Subcutaneous adipose tissue (tissue), 4 donors: ENCODE data around the gene POU6F2. TPM values are rescaled to one million over a fixed set of nuclear protein-coding genes. Genes with fewer than 3 reads are reported as not detected.

ENCODE experiments used
- total RNA-seq, 4 donors: library from RNA; depleted of rRNA; stranded (reverse); fragments of >200 nt; gene quantifications; one replicate each; pipeline ENCODE4 v1.1.0, GENCODE V29; 2016
- TF ChIP-seq, protein P1 (sequence below): fragments of 450-650 bp; IDR thresholded peaks from one replicate; pipeline ENCODE4 v1.5.1; 2016; ENCODE audit warnings: low read depth, mild to moderate bottlenecking, control low read depth, antibody characterized with exemption, moderate library complexity

The POU6F2 gene
- total RNA-seq, 4 donors from 2014 or later = not detected

DNA sequence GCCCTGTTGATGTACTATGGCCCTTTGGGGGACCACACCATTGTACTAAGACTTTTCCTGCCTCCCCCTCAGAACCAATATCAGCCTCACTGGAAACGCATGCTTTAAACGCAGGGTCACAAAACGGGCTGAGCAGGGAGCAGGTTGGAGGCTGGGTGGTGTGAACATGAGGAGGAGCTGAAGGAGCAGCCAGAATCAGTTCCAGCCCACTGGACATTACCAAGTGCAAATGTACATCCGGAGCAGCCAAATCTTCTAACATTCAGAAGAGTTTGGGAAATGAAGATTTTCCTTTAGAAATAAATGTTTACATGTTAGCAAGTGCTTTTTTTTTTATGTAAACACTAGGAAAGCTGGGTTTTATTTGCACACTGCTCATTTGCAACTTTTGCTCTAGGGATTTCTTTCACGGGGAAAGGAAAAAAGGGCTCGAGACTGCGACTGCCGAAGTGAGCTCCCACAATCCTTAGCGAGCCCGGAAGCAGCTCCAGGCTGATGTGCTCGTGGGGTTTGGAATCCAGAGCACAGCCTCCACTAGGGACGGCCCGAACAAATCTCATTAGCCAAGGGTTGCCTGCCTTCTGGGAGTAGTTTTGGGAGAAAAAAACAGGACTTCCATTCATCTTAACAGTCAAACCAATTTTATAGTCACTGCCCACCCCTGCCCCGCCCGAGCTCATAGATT is 480.5 kb downstream of the POU6F2 start:
- TF ChIP-seq, protein P1, sequence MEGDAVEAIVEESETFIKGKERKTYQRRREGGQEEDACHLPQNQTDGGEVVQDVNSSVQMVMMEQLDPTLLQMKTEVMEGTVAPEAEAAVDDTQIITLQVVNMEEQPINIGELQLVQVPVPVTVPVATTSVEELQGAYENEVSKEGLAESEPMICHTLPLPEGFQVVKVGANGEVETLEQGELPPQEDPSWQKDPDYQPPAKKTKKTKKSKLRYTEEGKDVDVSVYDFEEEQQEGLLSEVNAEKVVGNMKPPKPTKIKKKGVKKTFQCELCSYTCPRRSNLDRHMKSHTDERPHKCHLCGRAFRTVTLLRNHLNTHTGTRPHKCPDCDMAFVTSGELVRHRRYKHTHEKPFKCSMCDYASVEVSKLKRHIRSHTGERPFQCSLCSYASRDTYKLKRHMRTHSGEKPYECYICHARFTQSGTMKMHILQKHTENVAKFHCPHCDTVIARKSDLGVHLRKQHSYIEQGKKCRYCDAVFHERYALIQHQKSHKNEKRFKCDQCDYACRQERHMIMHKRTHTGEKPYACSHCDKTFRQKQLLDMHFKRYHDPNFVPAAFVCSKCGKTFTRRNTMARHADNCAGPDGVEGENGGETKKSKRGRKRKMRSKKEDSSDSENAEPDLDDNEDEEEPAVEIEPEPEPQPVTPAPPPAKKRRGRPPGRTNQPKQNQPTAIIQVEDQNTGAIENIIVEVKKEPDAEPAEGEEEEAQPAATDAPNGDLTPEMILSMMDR = no peak

- TF ChIP-seq, protein P1 = no peak
Measured at GRCh38 chr7:39459636-39460035, 481.9 kb downstream of the POU6F2 start.

DNA sequence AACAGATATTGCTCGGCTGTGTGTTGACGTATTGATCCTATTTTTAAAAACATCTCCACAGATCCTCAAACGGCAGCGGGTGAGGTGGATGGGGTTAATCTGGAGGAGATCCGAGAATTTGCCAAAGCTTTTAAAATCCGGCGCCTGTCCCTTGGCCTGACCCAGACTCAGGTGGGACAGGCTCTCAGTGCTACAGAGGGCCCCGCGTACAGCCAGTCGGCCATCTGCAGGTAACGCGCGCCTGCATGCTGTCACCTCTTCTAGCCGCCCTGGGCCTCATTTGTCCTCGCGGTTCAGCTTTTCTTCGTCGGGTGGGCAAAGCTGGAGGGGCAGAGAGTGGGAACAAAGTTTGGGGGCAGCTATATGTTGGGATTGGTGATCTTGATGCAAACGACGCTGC is 482.8 kb downstream of the POU6F2 start:
- TF ChIP-seq, protein P1 = no peak

DNA sequence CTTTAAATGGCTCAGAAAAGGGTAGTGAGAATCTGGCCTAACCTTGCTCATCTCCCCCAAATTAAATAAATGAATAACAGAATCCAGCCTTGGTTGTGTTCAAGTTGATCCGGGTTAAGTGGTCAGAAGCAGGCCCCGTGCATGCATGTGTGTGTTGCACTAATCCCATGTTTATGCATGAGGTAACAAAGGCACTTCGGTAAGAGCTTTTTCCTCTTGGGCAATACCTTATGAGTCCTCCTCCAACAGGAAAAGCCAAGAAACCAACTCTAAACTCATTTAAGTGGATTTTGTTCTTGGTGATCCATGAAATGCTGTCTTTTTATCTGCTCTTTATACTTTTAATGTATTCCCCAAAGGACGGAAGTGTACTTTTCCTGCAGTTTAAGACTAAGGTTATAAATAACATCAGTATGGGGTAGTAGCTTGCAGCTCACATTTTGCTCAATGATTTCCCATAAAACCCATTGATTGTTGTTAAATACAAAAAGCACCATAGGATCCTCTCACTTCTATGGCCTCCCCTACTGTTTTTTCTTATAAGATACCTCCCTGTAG is 483.6 kb downstream of the POU6F2 start:
- TF ChIP-seq, protein P1 = no peak

DNA sequence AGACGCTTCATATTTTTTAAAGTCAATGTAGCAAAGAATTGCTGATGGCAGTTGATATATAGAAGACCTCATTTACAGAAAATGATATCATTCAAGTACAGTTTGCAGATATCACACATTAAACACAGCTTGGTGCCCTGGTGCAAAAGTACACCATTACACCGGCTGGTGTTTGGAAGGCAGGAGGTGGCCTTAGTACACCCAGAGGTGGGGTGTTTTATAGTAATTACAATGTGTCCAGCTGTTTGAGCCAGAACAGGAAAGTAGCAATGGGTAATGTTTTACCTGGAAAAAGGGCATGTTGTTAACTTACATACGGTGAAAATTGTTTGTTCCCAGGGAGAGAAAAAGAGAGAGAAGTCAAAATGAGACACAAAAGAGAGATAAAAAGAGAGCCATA is 485.5 kb downstream of the POU6F2 start:
- TF ChIP-seq, protein P1 = no peak

DNA sequence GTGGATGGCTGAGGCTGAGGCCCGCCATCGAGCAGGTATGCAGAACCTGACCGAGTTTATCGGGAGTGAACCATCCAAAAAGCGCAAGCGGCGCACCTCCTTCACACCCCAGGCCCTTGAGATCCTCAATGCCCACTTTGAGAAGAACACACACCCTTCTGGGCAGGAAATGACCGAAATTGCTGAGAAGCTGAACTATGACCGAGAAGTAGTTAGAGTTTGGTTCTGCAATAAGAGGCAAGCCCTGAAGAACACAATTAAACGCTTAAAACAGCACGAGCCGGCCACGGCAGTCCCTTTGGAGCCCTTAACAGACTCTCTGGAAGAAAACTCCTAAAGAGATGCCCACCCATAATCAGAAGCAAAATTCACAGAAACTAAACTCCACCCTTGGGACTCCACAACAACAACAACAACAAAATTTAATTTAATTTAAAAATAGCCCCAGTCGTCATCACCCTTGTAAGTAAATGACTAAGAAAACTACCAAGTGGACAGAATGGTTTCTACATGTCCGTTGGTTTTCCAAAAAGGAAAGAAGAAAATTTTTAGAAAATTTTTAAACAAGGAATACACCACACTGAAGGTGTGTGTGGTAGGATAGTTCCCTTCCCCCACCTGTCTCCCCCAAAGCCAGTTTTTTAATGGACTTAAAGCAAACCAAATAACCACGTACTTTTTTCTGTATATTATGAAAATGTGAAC is 486.8 kb downstream of the POU6F2 start:
- TF ChIP-seq, protein P1 = no peak
